NCI-H2196 treated with DMSO at 0.1 percent for 48 hours (cell line): ENCODE results near the gene RTN3.
"Not testable (repeated sequence)": the region's sequence is repeated elsewhere in the genome, so short reads cannot be mapped to it uniquely, and the experiment has no call there.

Experiments used
- DNase-seq: peaks from one replicate; lab custom pipeline; 2025; ENCODE audit not compliant: unreplicated experiment; lab: John Stamatoyannopoulos, UW

Gene RTN3

DNA sequence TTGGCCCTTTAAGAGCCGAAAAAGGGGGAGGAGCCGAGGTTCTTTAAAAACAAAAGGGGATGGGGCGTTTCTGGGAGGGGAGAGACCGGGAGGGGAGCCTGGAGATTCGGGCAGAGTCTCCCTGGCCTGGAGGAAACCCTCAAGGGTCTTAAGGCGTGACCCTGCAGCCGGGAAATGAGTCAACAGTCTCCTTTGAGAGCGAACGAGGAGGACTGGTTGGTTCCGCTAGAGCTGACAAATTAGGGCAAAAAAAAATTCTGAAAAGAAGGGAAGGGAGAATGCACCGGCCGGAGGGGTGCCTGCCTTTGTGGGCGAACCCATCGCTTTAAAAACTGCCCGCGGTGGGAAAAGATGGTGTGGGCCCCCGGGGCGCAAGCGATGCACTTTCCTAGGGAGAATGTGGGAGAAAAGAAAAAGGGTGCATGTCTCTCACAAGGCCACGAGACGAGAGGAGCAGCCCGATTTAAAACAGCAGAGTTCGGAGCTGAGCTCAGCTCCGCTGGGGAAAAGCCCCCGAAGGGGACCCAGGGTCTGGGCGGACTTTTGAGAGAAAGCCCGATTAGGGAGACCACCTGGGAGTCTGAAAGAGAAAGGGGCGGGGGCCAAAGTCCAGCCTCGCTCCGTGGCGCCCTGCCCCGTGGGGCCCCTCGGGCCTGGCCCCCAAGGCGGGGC lies 86.4 kb downstream of the RTN3 start:
- DNase-seq, result peak; percentile 38

DNA sequence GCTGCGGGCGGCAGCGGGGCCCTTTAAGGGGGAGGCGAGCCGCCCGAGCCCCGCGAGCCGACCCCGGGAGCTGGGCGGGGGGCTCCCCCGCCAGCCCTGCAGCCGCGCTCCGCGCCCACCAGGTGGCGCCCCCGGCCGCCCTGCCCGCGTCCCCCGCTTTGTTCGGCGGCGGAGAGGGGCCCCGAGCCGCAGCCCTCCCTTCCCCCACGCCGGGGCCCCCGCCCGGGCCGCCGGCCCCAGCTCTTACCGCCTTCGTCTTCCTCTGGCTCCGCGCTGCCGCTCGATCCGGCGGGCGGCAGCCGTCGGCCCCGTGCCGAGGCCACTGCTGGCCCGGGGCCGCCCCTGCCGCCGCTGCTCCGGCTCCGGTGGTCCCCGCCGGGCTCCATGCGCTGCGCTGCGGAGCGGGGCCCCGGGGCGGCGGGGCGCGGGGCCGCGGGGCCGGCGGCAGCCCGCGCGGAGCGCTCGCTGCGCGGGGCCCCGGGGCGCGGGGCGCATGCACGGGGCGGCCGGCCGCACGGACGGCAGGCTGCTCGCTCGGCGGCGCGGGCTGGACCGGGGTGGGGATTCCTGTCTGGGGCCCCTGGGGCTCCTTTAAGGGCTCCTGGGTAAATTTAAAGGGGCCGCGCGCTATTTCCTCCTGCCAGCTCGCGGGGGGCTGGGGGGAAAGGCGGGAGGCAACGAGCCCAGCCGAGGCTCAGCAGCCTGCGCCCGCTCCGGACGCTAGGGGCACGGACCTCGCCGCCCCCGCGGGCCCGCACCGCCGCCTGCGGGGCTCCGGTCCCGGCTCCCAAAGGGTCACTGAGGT lies 87.1 kb downstream of the RTN3 start, which contains the start of gene ZFTA:
TSS of gene ZFTA (minus strand) at position 539 of the 805 bp plus-strand sequence. CDS start at position 386, 153 bp downstream.
- peak; percentile 19 for DNase-seq

DNA sequence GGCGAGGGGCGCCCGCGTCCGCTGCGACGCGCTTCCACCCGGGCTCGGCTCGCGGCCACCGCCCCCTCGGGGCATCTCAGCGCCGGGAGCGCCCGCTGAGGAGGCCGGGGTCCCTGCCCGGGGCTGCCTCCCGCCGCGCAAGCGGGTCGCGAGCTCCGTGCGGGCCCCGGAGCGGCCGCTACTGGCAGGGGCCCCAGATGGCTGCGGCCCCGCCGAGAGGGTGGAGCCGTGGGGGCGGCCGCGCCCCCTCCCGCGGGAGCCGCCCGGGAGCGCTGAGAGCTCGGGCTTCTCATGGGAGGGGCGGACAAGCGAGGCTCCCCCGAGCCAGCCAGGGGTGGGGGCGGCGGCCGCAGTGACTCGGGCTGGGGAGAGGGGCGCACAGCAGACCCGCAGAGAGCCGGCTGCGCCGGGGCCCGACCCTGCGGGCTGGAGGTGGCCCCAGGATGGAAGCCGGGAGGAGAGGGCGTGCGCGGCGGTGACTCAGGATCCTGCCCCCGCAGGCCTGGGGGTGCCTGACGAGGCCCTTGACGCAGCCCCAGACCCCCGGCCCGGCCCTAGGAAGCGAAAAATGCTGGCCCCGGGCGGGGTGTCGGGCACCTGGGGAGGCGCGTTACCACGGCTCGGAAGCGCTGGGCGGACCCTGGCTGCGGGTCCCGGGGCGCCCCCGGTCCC lies 87.9 kb downstream of the RTN3 start:
- DNase-seq, result no peak

DNA sequence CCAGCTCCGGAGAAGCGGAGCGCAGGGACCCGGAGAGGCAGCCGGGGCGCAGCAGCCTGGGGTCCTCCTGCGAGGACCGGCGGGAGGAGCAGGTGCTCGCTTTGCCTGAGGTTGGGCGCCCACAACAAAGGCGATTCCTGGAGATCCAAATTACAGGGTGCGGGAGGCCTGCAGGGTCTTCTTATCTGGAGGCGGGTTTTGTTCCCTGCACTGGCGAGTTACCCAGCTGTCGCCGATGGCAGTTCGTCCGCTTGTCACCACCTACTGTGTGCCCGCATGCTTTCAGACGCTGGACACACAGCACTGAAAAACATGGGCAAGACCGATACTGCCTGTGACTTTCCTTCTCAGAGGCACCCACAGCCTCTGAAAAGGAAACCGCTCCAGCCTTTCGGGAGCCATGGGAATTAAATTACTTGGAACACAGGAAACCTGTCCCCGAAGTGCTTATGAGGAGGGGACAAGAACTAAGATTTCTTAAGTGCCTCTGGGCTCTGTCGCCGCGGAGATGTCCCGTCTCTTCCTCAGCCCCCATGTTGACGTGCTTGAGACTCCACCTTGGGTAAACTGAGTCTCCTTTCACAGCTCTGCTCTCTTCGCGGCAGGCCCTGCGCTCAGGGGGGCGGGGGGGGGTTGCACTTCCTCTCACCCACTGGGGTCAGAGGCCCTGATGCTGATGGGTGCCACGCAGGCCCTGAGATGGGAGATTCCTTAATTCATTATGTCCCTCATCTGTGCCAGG lies 88.6 kb downstream of the RTN3 start:
- no peak for DNase-seq

DNA sequence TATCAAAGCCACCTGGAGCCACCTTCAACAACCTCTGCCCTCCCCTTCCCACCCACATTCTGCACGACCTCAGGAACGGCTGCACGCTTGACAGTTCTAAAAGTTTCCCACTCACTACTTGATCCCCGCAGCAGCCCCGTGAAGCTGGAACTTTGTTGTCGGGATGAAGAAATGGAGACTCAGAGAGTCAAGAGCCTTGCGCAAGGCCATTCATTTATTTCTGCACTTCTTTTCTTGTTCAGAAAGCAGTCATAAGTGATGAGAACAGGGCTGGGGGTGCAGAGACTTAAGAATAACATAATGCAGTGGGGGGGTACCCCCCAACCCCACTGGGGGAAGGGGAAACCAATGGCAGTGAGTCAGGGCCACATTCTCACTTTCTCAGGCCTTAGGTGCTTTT lies 89.5 kb downstream of the RTN3 start:
- no peak for DNase-seq

DNA sequence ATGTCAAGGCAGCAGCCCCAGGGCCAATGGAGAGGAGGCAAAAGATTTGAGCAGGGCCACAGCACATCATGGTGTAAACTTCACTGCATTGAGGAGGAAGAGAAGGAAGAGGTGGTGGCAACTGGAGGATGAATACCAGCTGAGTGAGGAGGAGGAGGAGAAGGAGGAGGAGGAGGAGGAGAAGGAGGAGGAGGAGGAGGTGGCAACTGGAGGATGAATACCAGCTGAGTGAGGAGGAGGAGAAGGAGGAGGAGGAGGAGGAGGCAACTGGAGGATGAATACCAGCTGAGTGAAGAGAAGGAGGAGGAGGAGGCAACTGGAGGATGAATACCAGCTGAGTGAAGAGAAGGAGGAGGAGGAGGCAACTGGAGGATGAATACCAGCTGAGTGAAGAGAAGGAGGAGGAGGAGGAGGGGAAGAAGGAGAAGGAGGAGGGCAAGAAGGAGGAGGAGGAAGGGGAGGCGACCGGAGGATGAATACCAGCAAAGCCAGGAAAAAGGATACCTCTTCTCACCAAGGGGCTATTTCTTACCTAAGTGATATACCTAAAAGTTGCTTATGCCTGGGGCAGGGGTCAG lies 90.5 kb downstream of the RTN3 start:
- DNase-seq, result not testable (repeated sequence)

DNA sequence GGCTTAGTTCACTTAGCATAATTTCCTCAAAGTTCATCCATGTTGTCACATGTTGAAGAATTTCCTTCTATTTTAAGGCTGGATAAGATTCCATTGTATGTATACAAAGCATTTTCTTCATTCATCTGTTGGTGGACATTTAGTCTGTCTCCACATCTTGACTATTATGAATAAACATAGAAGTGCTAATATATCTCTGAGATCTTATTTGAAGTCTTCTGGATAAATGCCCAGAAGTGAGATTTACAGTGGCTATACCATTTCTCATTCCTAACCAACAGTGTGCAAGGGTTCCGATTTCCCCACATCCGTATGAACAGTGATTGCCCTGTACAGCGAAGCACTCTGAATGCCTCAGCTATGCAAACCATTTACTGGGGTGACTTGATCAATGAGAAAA lies 93.9 kb downstream of the RTN3 start:
- no peak for DNase-seq

DNA sequence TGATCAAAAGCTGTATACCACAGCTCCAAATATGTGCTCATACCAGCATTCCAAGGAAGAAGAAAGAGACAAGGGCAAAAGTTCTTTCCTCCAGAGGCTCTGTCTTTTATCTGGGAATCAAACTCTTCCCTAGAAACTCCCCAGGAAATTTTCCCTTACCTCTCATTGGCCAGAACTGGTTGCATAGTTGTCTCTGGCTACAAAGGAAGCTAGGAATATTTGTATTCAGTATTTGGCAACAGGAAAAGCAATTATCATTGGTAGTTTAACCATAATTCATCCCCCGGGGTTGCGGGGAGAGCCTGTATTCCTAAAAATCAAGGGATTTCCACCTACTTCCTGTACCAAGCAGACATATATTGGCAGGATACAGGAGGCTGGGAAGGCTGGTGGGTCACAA lies 97.7 kb downstream of the RTN3 start:
- no peak for DNase-seq

DNA sequence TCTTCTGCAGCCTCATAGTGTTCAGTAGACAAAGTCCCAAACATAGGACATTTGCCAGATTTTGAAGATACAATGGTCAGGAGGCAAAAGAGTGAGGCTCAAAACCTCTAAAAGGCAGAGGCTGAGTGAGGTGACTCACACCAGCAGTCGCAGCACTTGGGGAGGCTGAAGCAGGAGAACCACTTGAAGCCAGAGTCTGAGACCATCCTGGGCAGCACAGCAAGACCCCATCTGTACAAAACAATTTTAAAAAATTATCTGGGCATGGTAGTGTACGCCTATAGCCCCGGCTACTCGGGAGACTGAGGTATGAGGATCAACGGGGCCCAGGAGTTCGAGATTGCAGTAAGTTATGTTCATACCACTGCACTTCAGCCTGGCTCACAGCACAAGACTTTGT lies 101.4 kb downstream of the RTN3 start:
- no peak for DNase-seq

DNA sequence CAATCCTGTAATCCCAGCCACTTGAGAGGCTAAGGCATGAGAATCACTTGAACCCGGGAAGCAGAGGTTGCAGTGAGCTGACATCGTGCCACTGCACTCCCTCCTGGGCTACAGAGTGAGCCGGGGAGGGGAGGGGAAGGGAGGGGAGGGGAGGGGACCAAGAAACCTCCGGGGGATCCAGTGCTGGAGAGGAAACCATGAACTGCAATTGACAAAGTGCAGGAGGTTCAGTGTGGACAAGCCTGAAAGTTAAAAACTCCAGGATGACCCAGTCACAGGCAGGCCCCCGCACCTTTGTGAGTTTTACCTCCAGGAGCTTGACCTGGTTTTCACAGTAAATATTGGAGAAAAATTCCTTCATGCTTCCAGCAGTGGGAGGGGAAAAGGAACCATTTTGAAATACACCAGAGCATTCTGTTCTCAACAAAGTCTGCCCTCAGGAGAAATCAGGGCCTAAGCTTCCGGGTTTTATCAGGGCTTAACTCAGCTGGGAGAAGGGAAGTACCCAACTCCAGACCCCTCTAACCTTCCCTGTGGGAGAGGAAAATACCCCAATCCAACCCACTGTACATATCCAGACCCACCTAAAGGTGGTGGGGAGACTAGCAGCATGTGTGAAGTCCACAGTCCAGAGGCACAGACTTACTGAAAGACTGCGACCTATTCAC lies 102.8 kb downstream of the RTN3 start:
- no peak for DNase-seq

DNA sequence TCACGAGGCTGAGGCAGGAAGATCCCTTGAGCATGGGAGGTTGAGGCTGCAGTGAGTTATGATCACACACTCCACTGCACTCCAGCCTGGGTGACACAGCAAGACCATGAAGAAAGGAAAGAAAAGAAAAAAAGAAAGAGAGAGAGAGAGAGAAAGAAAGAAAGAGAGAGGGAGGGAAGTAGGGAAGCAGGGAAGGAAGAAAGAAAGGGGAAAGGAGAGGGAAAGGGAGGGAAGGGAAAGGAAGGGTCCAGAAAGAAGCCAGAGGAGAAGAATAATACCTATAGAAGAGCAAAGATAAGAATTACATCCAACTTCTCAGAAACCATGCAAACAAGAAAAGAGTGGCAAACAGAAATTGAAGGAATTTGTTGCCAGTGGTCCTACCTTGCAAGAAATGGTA lies 104.5 kb downstream of the RTN3 start:
- DNase-seq, result no peak

DNA sequence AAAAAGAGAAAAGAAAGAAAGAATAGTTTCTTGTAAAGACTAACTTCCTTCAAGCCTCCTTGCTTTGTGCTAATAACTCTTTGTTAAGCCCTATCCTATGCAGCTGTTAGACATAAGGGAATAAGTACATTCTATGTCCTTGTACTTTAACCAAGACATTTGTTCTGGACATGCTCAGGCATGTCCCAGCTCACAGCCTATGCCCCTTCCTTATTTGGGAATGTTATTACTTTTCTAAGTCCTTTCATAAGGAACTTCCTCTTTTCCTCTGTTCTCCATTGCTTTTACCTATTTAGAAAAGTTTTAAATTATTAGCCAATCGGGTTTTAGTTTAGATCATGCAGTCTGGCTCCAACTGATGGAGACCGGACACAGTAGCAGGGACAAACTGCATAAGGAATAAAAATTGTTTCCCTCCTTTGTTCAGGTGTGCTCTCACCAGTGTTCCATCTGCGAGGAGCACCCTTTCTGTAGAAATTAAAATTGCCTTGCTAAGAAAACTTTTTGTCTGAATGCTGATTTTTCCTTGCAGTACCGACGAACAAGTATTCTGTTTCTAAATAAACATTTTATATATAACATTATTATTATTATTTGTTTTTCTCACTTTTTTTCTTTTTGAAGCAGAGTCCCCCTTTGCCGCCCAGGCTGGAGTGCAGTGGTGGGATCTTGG lies 110.3 kb downstream of the RTN3 start:
- DNase-seq, result no peak

DNA sequence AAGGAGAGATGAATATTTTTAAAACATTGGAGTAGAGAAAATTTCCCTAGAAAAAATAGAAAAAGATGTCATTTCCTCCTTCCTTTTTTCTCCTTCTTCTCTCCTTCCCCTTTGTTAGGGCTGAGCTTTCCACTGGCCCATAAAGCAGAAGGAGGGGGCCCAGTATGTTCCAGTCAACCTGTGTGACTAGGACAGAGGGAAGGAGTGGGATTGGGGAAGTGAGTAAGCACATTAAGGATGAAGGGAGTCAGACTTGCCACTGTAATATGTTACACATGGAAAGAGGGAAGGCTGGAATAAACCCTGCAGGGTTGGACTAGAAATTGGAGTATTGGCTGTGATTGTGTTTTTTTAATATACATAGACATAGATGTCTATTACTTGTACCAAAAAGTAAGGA lies 111.9 kb downstream of the RTN3 start:
- DNase-seq, result no peak

DNA sequence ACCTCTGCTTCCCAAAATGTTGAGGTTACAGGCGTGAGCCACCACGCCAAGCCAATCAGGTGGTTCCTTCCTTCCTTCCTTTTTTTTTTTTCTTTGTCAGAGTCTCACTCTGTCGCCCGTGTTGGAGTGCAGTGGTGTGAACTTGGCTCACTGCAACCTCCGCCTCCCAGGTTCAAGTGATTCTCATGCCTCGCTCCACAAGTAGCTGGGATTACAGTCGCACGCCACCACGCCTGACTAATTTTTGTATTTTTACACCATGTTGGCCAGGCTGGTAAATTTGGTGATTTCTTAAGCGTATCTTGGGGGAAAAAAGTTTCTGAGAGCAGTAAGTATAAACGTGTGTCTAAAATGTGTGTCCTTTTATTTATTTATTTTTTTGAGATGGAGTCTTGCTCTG lies 113.8 kb downstream of the RTN3 start:
- no peak for DNase-seq

DNA sequence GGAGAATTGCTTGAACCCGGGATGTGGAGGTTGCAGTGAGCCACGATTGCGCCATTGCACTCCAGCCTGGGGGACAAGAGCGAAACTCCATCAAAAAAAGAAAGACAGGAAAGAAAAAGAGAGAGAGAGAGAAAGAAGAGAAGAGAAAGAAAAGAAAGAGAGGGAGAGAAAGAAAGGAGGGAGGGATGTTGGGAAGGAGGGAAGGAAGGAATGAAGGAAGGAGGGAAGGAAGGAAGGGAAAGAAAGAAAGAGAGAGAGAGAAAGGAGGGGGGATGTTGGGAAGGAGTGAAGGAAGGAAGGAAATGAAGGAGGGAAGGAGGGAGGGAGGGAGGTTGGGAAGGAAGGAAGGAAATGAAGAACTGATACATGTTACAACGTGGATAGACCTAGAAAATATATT lies 119.6 kb downstream of the RTN3 start:
- no peak for DNase-seq

DNA sequence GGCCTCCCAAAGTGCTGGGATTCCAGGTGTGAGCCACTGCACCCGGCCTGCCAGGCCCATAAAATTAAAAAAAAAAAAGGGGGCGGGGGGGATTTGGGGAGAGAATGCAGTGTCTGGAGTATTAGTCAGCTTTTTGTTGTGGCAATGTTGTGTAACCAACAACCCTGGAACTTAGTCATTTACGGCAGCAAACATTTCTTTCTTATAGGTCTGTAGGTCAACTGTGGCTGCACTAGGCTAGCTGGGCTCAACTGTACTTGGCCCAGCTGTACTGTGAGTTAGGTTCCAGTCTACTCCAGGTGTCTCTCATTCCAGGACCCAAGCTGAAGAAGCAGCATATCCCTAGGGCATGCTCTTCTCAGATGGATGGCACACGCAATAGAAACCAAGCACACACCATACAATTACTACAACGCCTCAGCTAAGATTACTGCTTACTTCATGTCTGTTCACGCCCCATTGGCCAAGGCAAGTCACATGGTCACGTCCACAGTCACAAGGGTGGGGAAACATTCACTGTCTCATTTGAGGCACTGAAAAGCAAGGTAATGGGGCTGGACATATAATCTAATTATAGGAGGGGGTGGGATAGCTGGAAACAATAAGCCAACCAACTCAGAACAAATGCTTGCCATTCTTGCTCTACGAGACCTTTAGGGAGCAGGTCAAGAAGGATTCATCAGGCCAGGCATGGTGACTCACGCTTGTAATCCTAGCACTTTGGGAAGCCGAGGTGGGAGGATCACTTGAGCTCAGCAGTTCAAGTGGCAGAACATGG lies 121.5 kb downstream of the RTN3 start:
- DNase-seq, result peak; percentile 33

DNA sequence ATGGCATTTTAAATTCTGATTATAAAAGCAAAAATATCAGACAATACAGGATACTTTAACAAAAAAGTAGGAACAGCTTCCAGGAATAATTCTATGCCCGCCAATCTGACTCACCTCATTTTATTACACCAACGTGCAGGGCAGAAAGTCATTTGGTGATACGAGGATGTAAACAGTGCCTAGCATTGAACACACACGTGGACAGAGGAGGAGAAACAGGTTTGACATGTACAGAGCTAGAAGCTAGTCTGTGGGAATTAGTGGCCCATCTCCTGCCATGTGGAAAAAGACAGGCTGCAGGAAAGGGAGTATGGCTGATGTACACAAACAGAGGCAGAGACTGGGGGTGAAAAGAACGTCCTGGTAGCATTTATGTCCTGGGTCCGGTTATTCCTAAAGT lies 123.0 kb downstream of the RTN3 start:
- no peak for DNase-seq

DNA sequence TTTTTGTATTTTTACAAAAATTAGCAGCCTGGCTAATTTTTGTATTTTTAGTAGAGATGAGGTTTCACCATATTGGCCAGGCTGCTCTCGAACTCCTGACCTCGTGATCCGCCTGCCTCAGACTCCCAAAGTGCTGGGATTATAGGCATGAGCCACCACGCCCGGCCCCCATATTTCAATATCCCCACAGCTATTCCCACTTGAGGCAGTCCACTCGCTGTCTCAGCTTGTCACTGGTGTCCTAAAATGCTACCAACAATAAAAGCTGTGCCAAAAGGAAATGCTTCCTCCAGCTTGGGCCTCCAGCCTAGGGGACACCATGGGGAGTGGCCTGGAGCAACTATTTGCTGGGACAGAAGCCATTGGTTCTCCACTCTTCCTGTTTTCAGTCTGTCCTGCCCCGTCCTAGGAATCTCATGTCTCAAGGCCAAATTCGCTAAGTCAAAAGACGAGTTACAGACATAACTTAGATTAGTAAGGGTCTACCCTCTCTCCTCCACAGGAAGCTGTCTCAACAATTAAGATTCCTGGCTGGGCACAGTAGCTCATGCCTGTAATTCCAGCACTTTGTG lies 124.6 kb downstream of the RTN3 start:
- DNase-seq, result no peak
